Small intestine (tissue), 7 donors: ENCODE measurements around the gene GPR32. TPM values are rescaled to one million over a fixed set of nuclear protein-coding genes. Genes with fewer than 3 reads are reported as not detected.
A peak's percentile ranks its signal among the peaks of the same experiment; 100 is the strongest.
"Not testable (repeated sequence)": the region's sequence is repeated elsewhere in the genome, so short reads cannot be mapped to it uniquely, and the experiment has no call there.

Experiments used
- DNase-seq, 2 donors: peaks; one replicate each; pipeline versions ENCODE4 v3.0.0 to v3.0.0-alpha.2; 2013
- FAIRE-seq: peaks from 2 replicates; lab custom pipeline; 2012; peaks lifted over from hg19 to GRCh38; lab: Jason Lieb, UNC
- H3K27ac ChIP-seq, 3 donors: one replicate each; pipeline ENCODE4 v1.5.1; 2013; ENCODE audit warnings: low read length in 2 of 3, mild to moderate bottlenecking in 2 of 3, control low read depth in 1 of 3, inconsistent platforms in 1 of 3, low read depth in 1 of 3, moderate library complexity in 1 of 3
- H3K27me3 ChIP-seq, 3 donors: one replicate each; pipeline ENCODE4 v1.6.1; 2013; ENCODE audit warnings: low read length in 3 of 3, inconsistent platforms in 1 of 3; ENCODE audit not compliant: control insufficient read depth in 3 of 3, insufficient read depth in 3 of 3
- H3K36me3 ChIP-seq, 3 donors: one replicate each; pipeline ENCODE4 v1.6.1; 2013; ENCODE audit warnings: low read length in 3 of 3, inconsistent platforms in 1 of 3, low read depth in 1 of 3, mild to moderate bottlenecking in 1 of 3, moderate library complexity in 1 of 3; ENCODE audit not compliant: control insufficient read depth in 3 of 3, insufficient read depth in 2 of 3
- H3K4me1 ChIP-seq, 3 donors: one replicate each; pipeline ENCODE4 v1.6.1; 2013; ENCODE audit warnings: low read length in 2 of 3, inconsistent platforms in 1 of 3, low read depth in 1 of 3, mild to moderate bottlenecking in 1 of 3, moderate library complexity in 1 of 3; ENCODE audit not compliant: control insufficient read depth in 3 of 3, insufficient read depth in 2 of 3
- H3K4me3 ChIP-seq, 3 donors: one replicate each; pipeline ENCODE4 v1.5.1; 2013; ENCODE audit warnings: low read length in 3 of 3, control low read depth in 1 of 3, inconsistent platforms in 1 of 3, low read depth in 1 of 3, mild to moderate bottlenecking in 1 of 3, moderate library complexity in 1 of 3
- H3K9me3 ChIP-seq, 2 donors: one replicate each; pipeline ENCODE4 v1.6.1; 2013; ENCODE audit warnings: low read depth in 1 of 2, low read length in 1 of 2; ENCODE audit not compliant: control insufficient read depth in 2 of 2, insufficient read depth in 1 of 2
- WGBS, 3 donors: extraction: QIAGEN DNeasy Blood & Tissue Kit; methylation state at CpG; one replicate each; pipeline ENCODE4 v1.1.7; 2013; 5-methylcytosine and 5-hydroxymethylcytosine counted together
- polyA plus RNA-seq, 4 donors: library from polyadenylated mRNA; stranded (reverse) in 3 of 4; unstranded in 1 of 4; fragments of 200-250 nt in 3 of 4; fragments of 120-200 nt in 1 of 4; gene quantifications; one replicate each; pipeline versions ENCODE4 v1.2.1 to v1.2.3, GENCODE V29; 2013
- donor health status: healthy with polysubstance abuse.
- donor health status: control.
- donor health status: control.
- donor health status: Bipolar disorder and iron deficiency.
- donor health status: healthy.

The GPR32 gene
- polyA plus RNA-seq, 4 donors = not detected

GRCh38 chr19:50741179-50741933, 28.9 kb upstream of the GPR32 start:
- Histone ChIP-seq H3K36me3 (no peaks in the 10 kb centered on the region), H3K4me1 (peaks cover 0 to 4% (median 2%) of the 10 kb centered on the region in 3 donors), H3K4me3 (no peak overlapping the region), H3K9me3 (no peaks in the 10 kb centered on the region), H3K27me3 (peaks cover 0 to 8% (median 5%) of the 10 kb centered on the region in 3 donors), H3K27ac (no peak overlapping the region)
- WGBS, 3 donors = 30 to 59% (median 46%) methylated on average over 18 of the region's 18 CpGs
- FAIRE-seq (no peak), DNase-seq (peak in 1 of 2 donors; percentile 33)

- FAIRE-seq = no peak
- no peak for DNase-seq
- peaks cover 0 to 6% (median 6%) of the 10 kb centered on the region in 3 donors for H3K27me3 ChIP-seq
- no peaks in the 10 kb centered on the region for H3K36me3 ChIP-seq
- H3K4me3 ChIP-seq = no peak overlapping the region
- no peak overlapping the region for H3K27ac ChIP-seq
- WGBS, 3 donors = 86 to 87% (median 86%) methylated on average over 5 to 6 of the region's 6 CpGs
- no peaks in the 10 kb centered on the region for H3K9me3 ChIP-seq
- H3K4me1 ChIP-seq = peaks cover 0 to 4% (median 2%) of the 10 kb centered on the region in 3 donors
Observed at GRCh38 chr19:50743537-50743936, 26.7 kb upstream of the GPR32 start.

GRCh38 chr19:50745221-50745620, 25.0 kb upstream of the GPR32 start:
- FAIRE-seq (no peak), DNase-seq (no peak)
- Histone ChIP-seq H3K4me1 (peaks cover 0 to 4% (median 2%) of the 10 kb centered on the region in 3 donors), H3K36me3 (no peaks in the 10 kb centered on the region), H3K9me3 (no peaks in the 10 kb centered on the region), H3K27ac (no peak overlapping the region), H3K4me3 (no peak overlapping the region), H3K27me3 (peaks cover 0 to 4% (median 0%) of the 10 kb centered on the region in 3 donors)
- 80 to 86% (median 82%) methylated on average over 10 of the region's 10 CpGs for WGBS, 3 donors

- 90 to 92% (median 91%) methylated on average over 14 of the region's 14 CpGs for WGBS, 3 donors
- H3K4me1 ChIP-seq, DNase-seq, H3K27ac ChIP-seq, H3K36me3 ChIP-seq, H3K9me3 ChIP-seq, H3K27me3 ChIP-seq, H3K4me3 ChIP-seq, FAIRE-seq: not testable (repeated sequence)
Observed at GRCh38 chr19:50747141-50747540, 23.1 kb upstream of the GPR32 start.

GRCh38 chr19:50749490-50749889, 20.8 kb upstream of the GPR32 start:
- no peak overlapping the region for H3K27ac ChIP-seq
- H3K4me1 ChIP-seq = no peaks in the 10 kb centered on the region
- no peak for DNase-seq
- H3K27me3 ChIP-seq = peaks cover 0 to 5% (median 0%) of the 10 kb centered on the region in 3 donors
- H3K4me3 ChIP-seq = no peak overlapping the region
- WGBS, 3 donors = 52 to 64% (median 62%) methylated on average over 6 of the region's 6 CpGs
- FAIRE-seq = no peak
- H3K9me3 ChIP-seq = no peaks in the 10 kb centered on the region
- no peaks in the 10 kb centered on the region for H3K36me3 ChIP-seq

- Histone ChIP-seq H3K27me3 (peaks cover 0 to 5% (median 0%) of the 10 kb centered on the region in 3 donors), H3K36me3 (no peaks in the 10 kb centered on the region), H3K4me1 (no peaks in the 10 kb centered on the region), H3K9me3 (no peaks in the 10 kb centered on the region), H3K4me3 (no peak overlapping the region), H3K27ac (no peak overlapping the region)
- DNase-seq = no peak
- no peak for FAIRE-seq
- 47 to 60% (median 52%) methylated on average over 15 of the region's 15 CpGs for WGBS, 3 donors
Observed at GRCh38 chr19:50750010-50750409, 20.3 kb upstream of the GPR32 start.

GRCh38 chr19:50753879-50754278, 16.4 kb upstream of the GPR32 start:
- Histone ChIP-seq H3K27me3 (peaks cover 0 to 4% (median 0%) of the 10 kb centered on the region in 3 donors), H3K4me3 (no peak overlapping the region), H3K4me1 (no peaks in the 10 kb centered on the region), H3K27ac (no peak overlapping the region), H3K9me3 (no peaks in the 10 kb centered on the region), H3K36me3 (no peaks in the 10 kb centered on the region)
- FAIRE-seq (no peak), DNase-seq (no peak)
- WGBS, 3 donors = 72 to 80% (median 78%) methylated on average over 4 of the region's 4 CpGs

GRCh38 chr19:50756244-50756643, 14.0 kb upstream of the GPR32 start:
- not testable (repeated sequence) for DNase-seq, H3K36me3 ChIP-seq, H3K4me3 ChIP-seq, H3K27me3 ChIP-seq, FAIRE-seq, H3K9me3 ChIP-seq, H3K27ac ChIP-seq, H3K4me1 ChIP-seq
- 68 to 75% (median 72%) methylated on average over 8 of the region's 8 CpGs for WGBS, 3 donors
